ENCODE data around the gene TRPM1.
"Not testable (repeated sequence)": the region's sequence is repeated elsewhere in the genome, so short reads cannot be mapped to it uniquely, and the experiment has no call there.

TRPM1 gene

GRCh38 chr15:31125061-31125460 lies 23.5 kb upstream of the TRPM1 start:
- DNase-seq (ENCODE audit: low read depth in 2 of 2) = no peak

- DNase-seq (ENCODE audit: low read depth in 2 of 2) = no peak
Observed at GRCh38 chr15:31116423-31117030, 15.0 kb upstream of the TRPM1 start.

GRCh38 chr15:31111091-31111647 lies 9.6 kb upstream of the TRPM1 start:
- DNase-seq (ENCODE audit: low read depth in 2 of 2) = no peak

GRCh38 chr15:31108836-31109235 lies 7.3 kb upstream of the TRPM1 start:
- no peak for DNase-seq (ENCODE audit: low read depth in 2 of 2)

GRCh38 chr15:31106495-31107300 lies 5.2 kb upstream of the TRPM1 start:
- DNase-seq (ENCODE audit: low read depth in 2 of 2) = no peak

GRCh38 chr15:31104003-31104402 lies 2.5 kb upstream of the TRPM1 start:
- DNase-seq (ENCODE audit: low read depth in 2 of 2) = no peak

GRCh38 chr15:31102374-31103342 lies 1.1 kb upstream of the TRPM1 start:
- DNase-seq (ENCODE audit: low read depth in 2 of 2) = no peak

- DNase-seq (ENCODE audit: low read depth in 2 of 2) = no peak
Observed at GRCh38 chr15:31102039-31102321, 455 bp upstream of the TRPM1 start.

GRCh38 chr15:31100738-31101137 lies 787 bp downstream of the TRPM1 start:
- no peak for DNase-seq (ENCODE audit: low read depth in 2 of 2)

- no peak for DNase-seq (ENCODE audit: low read depth in 2 of 2)
Observed at GRCh38 chr15:31098953-31099740, 2.4 kb downstream of the TRPM1 start.

- no peak for DNase-seq (ENCODE audit: low read depth in 2 of 2)
Observed at GRCh38 chr15:31098491-31098917, 3.0 kb downstream of the TRPM1 start.

GRCh38 chr15:31096563-31096962 lies 5.0 kb downstream of the TRPM1 start:
- no peak for DNase-seq (ENCODE audit: low read depth in 2 of 2)

- no peak for DNase-seq (ENCODE audit: low read depth in 2 of 2)
Observed at GRCh38 chr15:31091481-31091880, 10.0 kb downstream of the TRPM1 start.

- DNase-seq (ENCODE audit: low read depth in 2 of 2) = no peak
Observed at GRCh38 chr15:31090766-31091165, 10.8 kb downstream of the TRPM1 start.

- no peak for DNase-seq (ENCODE audit: low read depth in 2 of 2)
Observed at GRCh38 chr15:31089368-31090047, 12.0 kb downstream of the TRPM1 start.

GRCh38 chr15:31088672-31089367 lies 12.7 kb downstream of the TRPM1 start:
- no peak for DNase-seq (ENCODE audit: low read depth in 2 of 2)

- not testable (repeated sequence) for DNase-seq (ENCODE audit: low read depth in 2 of 2)
Observed at GRCh38 chr15:31088041-31088440, 13.5 kb downstream of the TRPM1 start.

- DNase-seq (ENCODE audit: low read depth in 2 of 2) = no peak
Observed at GRCh38 chr15:31086344-31086743, 15.2 kb downstream of the TRPM1 start.

GRCh38 chr15:31085359-31085758 lies 16.2 kb downstream of the TRPM1 start:
- no peak for DNase-seq (ENCODE audit: low read depth in 2 of 2)

- no peak for DNase-seq (ENCODE audit: low read depth in 2 of 2)
Observed at GRCh38 chr15:31084176-31084575, 17.3 kb downstream of the TRPM1 start.
